Cardiac fibroblast (primary cell): ENCODE results near the gene FAM210A.

Experiments
- DNase-seq, 2 donors: peaks; one replicate each; pipeline versions ENCODE4 v3.0.0 to v3.0.0-alpha.2; 2010; ENCODE audit warnings: low read depth in 2 of 2
- H3K4me3 ChIP-seq, 2 donors: replicated peaks in 1 of 2; 1 replicate in 1 of 2; 2 replicates in 1 of 2; pipeline ENCODE4 v1.5.1; 2011; ENCODE audit warnings: low read depth in 2 of 2, low read length in 2 of 2, mild to moderate bottlenecking in 2 of 2, moderate library complexity in 1 of 2
- TF ChIP-seq, protein P1 (sequence below): IDR thresholded peaks from one replicate; pipeline ENCODE4 v1.5.1; 2011; ENCODE audit warnings: low read depth, mild to moderate bottlenecking, low read length, inconsistent platforms

FAM210A gene

DNA sequence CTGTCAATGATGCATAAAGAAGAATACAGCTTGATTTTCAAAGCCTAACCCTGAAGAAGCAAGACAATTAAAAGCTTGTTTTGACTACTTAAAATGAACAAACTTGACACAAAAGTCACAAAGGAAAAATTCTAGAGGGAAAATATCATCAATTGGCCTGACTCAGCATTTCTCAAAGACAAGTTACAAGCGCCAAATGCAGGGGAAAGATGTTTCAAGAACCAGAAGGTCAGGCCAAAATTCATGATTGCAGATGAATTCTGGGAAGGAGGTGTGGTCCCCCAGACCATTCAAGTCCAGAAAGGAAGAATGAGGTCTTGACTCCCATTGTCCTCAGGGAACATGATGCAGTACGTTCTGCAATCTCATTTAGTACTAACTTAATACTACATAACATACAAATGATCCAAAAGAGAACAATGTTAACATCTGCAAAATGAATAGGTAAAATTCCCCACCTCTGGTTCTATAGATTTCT, 64.5 kb downstream of the FAM210A start:
- no peak overlapping the region for H3K4me3 ChIP-seq
- DNase-seq: peak in 1 of 2 donors; percentile 11
- TF ChIP-seq, protein P1, sequence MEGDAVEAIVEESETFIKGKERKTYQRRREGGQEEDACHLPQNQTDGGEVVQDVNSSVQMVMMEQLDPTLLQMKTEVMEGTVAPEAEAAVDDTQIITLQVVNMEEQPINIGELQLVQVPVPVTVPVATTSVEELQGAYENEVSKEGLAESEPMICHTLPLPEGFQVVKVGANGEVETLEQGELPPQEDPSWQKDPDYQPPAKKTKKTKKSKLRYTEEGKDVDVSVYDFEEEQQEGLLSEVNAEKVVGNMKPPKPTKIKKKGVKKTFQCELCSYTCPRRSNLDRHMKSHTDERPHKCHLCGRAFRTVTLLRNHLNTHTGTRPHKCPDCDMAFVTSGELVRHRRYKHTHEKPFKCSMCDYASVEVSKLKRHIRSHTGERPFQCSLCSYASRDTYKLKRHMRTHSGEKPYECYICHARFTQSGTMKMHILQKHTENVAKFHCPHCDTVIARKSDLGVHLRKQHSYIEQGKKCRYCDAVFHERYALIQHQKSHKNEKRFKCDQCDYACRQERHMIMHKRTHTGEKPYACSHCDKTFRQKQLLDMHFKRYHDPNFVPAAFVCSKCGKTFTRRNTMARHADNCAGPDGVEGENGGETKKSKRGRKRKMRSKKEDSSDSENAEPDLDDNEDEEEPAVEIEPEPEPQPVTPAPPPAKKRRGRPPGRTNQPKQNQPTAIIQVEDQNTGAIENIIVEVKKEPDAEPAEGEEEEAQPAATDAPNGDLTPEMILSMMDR: no peak

DNA sequence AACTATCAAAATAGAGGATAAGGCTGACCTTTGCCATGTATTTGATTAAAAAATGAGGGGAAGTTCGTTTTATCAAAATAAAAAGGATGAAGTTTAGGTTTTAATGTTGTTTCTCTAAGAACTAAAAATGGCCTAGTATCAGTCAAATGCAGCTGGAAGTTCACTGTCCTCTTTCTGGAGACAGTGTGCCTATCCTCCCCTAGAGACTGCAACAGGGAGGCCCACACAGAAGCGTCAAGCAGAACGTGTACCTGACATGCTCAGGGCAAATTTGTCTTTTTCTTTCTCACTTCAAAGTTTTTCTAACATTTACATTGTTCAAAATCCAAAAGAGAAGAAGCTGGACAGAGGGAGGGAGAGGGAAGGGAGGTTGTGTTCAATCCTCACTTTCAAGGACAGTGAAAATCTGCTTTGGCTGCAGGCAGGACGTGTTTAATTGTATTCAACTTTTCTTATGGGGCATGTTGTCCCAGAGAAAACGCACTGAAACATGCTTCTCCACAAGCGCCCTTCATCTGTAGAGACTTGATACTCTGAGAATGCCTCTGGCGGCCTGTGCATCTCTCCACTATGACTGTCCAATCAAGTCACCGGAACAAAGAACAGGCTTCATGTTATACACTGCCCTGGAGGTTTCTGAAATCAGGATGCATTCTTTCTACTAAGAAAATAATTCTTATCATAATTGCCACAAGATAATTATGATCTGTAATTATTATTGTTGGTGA, 65.1 kb downstream of the FAM210A start:
- TF ChIP-seq, protein P1: no peak
- no peak for DNase-seq
- H3K4me3 ChIP-seq: no peak overlapping the region

- no peak overlapping the region for H3K4me3 ChIP-seq
- TF ChIP-seq, protein P1: no peak
- DNase-seq: peak; percentile 19 to 59
Observed at GRCh38 chr18:13660510-13660909, 65.8 kb downstream of the FAM210A start.

DNA sequence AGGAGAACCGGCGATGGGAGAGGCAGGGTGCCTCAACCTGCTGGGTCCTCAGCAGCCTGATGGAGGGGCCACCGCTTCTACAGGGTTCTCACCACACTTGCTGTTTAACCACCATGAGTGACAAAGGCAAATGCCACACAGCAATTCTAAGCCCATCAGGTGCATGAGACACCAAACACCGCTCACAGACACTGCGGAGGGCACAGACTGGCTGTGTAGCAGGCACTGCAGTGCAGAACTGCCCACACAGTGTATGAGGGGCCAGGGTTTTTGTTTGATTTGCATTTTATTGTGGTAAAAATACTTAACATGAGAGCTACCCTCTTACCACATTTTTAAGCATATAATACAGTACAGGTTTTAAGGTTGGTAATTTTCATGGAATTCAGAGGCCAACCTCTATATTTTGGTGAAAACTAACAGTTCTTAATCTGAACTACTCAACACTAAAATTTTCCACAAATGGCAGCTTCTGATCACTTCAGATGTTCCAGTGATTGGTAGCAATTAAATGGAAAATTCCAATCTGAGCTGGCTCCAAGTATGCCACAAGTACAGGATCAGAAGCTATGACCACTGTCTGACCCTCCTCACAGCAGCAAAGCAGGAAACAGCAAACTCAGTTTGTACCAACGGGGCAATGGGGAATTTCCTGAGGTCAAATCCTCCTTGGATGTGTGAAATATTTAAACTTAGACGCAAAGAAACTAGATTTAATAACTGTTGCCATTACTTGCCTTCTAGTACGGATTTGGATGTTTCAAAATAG, 67.7 kb downstream of the FAM210A start:
- H3K4me3 ChIP-seq: no peak overlapping the region
- DNase-seq: no peak
- TF ChIP-seq, protein P1: no peak

- DNase-seq: no peak
- TF ChIP-seq, protein P1: no peak
- H3K4me3 ChIP-seq: no peak overlapping the region
Observed at GRCh38 chr18:13657974-13658373, 68.4 kb downstream of the FAM210A start.

DNA sequence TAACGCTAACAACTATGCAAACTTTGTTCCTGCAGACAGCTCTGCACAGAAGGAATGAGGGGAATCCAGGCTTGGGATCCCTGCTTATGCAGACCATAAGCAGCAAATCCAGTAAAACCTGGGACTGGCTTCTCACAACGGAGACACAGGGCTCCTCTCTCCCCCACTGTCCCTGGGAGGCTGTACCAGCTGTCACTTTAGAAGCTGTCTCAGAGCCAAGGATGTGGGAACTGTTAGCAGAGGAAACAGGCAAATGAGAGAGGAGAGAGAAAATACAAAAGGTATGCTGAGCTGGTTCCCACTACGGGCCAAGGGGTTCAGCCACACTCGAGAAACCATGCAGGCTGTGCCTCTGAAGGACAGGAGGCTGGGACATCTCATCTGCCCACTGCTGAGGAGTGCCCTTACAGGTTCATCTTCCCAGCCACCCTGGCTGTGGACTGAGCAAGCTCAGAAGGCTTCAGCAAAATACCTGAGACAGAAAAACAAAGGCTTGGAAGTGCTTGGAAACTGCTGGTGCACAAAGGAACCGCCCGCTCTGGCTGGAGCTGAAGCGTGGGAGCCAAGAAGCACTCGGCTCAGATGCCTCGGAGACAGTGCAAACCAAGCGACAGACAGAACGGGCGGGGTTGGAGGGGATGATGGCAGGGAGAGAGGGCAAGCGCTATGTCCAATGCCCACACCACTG, 72.5 kb downstream of the FAM210A start:
- DNase-seq: no peak
- no peak overlapping the region for H3K4me3 ChIP-seq
- TF ChIP-seq, protein P1: no peak
